PC-9 (cell line): ENCODE measurements around the gene ADAMTSL4.

ENCODE experiments used
- CTCF ChIP-seq: fragments of 200-600 bp; sonication (generic); conservative IDR thresholded peaks from 2 replicates; pipeline ENCODE4 v1.6.1; 2017; ENCODE audit warnings: mixed run types, antibody characterized with exemption, mild to moderate bottlenecking, moderate library complexity
- EZH2 ChIP-seq: fragments of 200-600 bp; sonication (generic); IDR thresholded peaks from 2 replicates; pipeline ENCODE4 v1.8.0; 2017; ENCODE audit warnings: antibody characterized with exemption, low read depth

- TF ChIP-seq CTCF: no peak
- TF ChIP-seq EZH2: no peak
Measured at GRCh38 chr1:150546294-150546937, 2.8 kb upstream of the ADAMTSL4 start.
